ENCODE measurements around the gene TSPAN33.
"Not testable (repeated sequence)": the region's sequence is repeated elsewhere in the genome, so short reads cannot be mapped to it uniquely, and the experiment has no call there.

The TSPAN33 gene

GRCh38 chr7:129210256-129210988 lies 65.9 kb downstream of the TSPAN33 start:
- peak; percentile 65 for DNase-seq

DNA sequence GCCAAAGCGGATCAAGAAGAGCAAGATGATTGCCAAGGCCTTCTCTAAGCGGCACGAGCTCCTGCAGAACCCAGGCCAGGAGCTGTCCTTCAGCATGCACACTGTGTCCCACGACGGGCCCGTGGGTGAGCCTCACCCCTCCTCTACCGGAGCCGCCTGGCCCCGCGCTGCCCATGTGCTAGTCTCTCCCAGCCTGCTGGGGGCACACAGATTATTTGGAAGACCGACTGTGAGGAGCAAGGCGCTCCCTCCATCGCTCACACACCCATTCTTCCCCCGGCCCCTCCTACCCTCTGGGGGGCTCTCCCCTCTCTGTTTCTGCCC lies 66.4 kb downstream of the TSPAN33 start:
- no peak for DNase-seq

GRCh38 chr7:129212126-129212525 lies 67.6 kb downstream of the TSPAN33 start:
- no peak for DNase-seq

DNA sequence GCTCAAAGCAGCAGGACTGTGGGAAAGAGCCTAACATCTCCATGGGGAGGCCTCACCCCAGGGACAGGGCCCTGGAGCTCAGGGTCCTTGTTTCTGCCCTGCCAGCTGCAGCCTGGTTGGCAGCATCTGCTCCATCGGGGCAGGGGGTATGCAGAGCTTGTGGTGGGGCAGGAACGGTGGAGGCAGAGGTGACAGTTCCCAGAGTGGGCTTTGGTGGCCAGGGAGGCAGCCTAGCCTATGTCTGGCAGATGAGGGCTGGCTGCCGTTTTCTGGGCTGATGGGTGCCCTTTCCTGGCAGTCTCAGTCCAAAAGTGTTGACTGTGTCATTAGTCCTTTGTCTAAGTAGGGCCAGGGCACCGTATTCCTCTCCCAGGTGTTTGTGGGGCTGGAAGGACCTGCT lies 68.1 kb downstream of the TSPAN33 start:
- no peak for DNase-seq

- peak; percentile 42 for DNase-seq
These were observed 69.3 kb downstream of the TSPAN33 start for GRCh38 chr7:129213828-129214227.

DNA sequence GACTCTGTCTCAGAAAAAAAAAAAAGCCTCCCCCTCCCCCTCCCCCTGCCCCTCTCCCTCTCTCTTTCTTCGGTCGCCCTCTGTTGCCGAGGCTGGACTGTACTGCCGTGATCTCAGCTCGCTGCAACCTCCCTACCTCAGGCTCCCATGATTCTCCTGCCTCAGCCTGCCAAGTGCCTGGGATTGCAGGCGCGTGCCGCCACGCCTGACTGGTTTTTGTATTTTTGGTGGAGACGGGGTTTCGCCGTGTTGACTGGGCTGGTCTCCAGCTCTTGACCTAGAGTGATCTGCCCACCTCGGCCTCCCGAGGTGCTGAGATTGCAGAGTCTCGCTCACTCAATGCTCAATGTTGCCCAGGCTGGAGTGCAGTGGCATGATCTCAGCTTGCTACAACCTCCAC lies 71.2 kb downstream of the TSPAN33 start:
- DNase-seq, result not testable (repeated sequence)

GRCh38 chr7:129216101-129216715 lies 71.7 kb downstream of the TSPAN33 start:
- DNase-seq, result not testable (repeated sequence)

GRCh38 chr7:129216821-129217416 lies 72.4 kb downstream of the TSPAN33 start:
- not testable (repeated sequence) for DNase-seq

DNA sequence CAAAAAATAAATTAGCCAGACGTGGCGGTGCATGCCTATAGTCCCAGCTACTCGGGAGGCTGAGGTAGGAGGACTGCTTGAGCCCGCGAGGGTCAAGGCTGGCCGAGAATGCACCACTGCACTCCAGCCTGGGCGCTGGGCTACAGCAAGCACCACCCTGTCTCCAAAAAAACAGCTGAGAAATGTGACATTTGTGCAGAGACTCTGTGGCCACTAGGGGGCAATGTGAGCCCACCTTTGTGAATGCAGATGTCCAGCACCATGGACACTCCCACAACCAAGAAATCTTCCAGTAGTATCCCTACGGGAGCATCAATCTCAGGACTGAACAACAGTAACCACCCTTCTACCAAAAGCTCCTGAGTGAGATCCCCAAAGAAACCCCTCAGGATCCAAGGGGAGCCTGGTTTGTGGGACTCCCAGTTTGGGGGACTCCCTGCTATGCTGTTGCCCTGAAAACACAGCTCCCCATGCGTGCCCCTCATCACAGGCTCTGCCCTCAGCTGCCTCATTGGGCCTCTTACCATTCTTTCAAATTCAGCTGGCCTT lies 74.1 kb downstream of the TSPAN33 start:
- DNase-seq, result peak; percentile 85

DNA sequence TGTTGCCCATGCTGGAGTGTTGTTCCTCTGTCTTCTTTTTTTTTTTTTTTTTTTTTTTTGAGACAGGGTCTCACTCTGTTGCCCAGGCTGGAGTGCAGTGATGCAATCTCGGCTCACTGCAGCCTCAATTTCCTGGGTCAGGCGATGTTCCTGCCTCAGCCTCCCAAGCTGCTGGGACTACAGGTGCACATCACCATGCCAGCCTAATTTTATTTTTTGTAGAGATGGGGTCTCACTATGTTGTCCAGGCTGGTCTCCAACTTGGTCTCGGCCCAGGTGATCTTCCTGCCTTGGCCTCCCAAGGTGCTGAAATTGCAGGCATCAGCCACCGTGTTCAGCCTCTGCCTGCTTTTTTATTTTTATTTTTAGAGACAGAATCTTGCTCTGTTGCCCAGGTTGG lies 74.7 kb downstream of the TSPAN33 start:
- DNase-seq, result not testable (repeated sequence)
